Astrocyte (in vitro differentiated cells and primary cell): ENCODE data around the gene POU2AF1. TPM values are rescaled to one million over a fixed set of nuclear protein-coding genes. Genes with fewer than 3 reads are reported as not detected.

ENCODE experiments used
- DNase-seq: peaks from one replicate; pipeline ENCODE4 v3.0.0-alpha.2; 2010; ENCODE audit warnings: low read depth
- FAIRE-seq: peaks from 2 replicates; lab custom pipeline; 2011; peaks lifted over from hg19 to GRCh38; lab: Jason Lieb, UNC
- H2AFZ ChIP-seq: 2 replicates; pipeline ENCODE4 v1.6.0; 2012; ENCODE audit warnings: low read depth, low read length, inconsistent platforms
- H3K27ac ChIP-seq: 2 replicates; pipeline ENCODE4 v1.5.1; 2011; ENCODE audit warnings: low read depth, low read length, inconsistent platforms
- H3K27me3 ChIP-seq: 2 replicates; pipeline ENCODE4 v1.6.0; 2011; ENCODE audit warnings: low read length, inconsistent platforms; ENCODE audit not compliant: insufficient read depth
- H3K36me3 ChIP-seq: 2 replicates; pipeline ENCODE4 v1.5.1; 2011; ENCODE audit warnings: low read length, inconsistent platforms; ENCODE audit not compliant: insufficient read depth
- H3K4me1 ChIP-seq: 2 replicates; pipeline ENCODE4 v1.5.1; 2011; ENCODE audit warnings: low read length, inconsistent platforms; ENCODE audit not compliant: insufficient read depth
- H3K4me2 ChIP-seq: 2 replicates; pipeline ENCODE4 v1.6.0; 2012; ENCODE audit warnings: low read length, inconsistent platforms
- H3K4me3 ChIP-seq: 2 replicates; pipeline ENCODE4 v1.5.1; 2011; ENCODE audit warnings: low read depth, mild to moderate bottlenecking, low read length, inconsistent platforms; ENCODE audit not compliant: insufficient read depth
- H3K79me2 ChIP-seq: 2 replicates; pipeline ENCODE4 v1.6.0; 2012; ENCODE audit warnings: mild to moderate bottlenecking, low read length, inconsistent platforms; ENCODE audit not compliant: insufficient read depth
- H3K9ac ChIP-seq: 2 replicates; pipeline ENCODE4 v1.6.0; 2012; ENCODE audit warnings: mild to moderate bottlenecking, low read length, inconsistent platforms
- H3K9me3 ChIP-seq: 2 replicates; pipeline ENCODE4 v1.5.1; 2012; ENCODE audit warnings: low read depth, mild to moderate bottlenecking, low read length, inconsistent platforms; ENCODE audit not compliant: insufficient read depth
- H4K20me1 ChIP-seq: 2 replicates; pipeline ENCODE4 v1.6.0; 2012; ENCODE audit warnings: low read length, inconsistent platforms; ENCODE audit not compliant: insufficient read depth
- H3K27ac Mint-ChIP-seq: one replicate; pipeline ENCODE4 v1.8.0; 2021; ENCODE audit warnings: mild to moderate bottlenecking, mixed read lengths; ENCODE audit not compliant: unreplicated experiment
- H3K27me3 Mint-ChIP-seq: one replicate; pipeline ENCODE4 v1.8.0; 2021; ENCODE audit warnings: low read depth, mixed read lengths; ENCODE audit not compliant: unreplicated experiment
- H3K36me3 Mint-ChIP-seq: one replicate; pipeline ENCODE4 v1.8.0; 2021; ENCODE audit warnings: low read depth, mixed read lengths; ENCODE audit not compliant: unreplicated experiment
- H3K4me1 Mint-ChIP-seq: one replicate; pipeline ENCODE4 v1.8.0; 2021; ENCODE audit warnings: low read depth, mixed read lengths; ENCODE audit not compliant: unreplicated experiment
- H3K4me3 Mint-ChIP-seq: one replicate; pipeline ENCODE4 v1.8.0; 2021; ENCODE audit warnings: mild to moderate bottlenecking, moderate library complexity, mixed read lengths; ENCODE audit not compliant: unreplicated experiment
- H3K9me3 Mint-ChIP-seq: one replicate; pipeline ENCODE4 v1.8.0; 2021; ENCODE audit warnings: mild to moderate bottlenecking, mixed read lengths; ENCODE audit not compliant: unreplicated experiment
- CTCF ChIP-seq: IDR thresholded peaks from 2 replicates; pipeline ENCODE4 v1.5.1; 2011; ENCODE audit warnings: low read depth, mild to moderate bottlenecking, inconsistent platforms, low read length, moderate library complexity; ENCODE audit not compliant: insufficient read depth
- EZH2 ChIP-seq: IDR thresholded peaks from 2 replicates; pipeline ENCODE4 v1.6.1; 2012; ENCODE audit warnings: mild to moderate bottlenecking, low read length, inconsistent platforms; ENCODE audit not compliant: insufficient read depth
- total RNA-seq: library from RNA; stranded (reverse); gene quantifications from 2 replicates; pipeline ENCODE4 v1.2.1, GENCODE V29; 2021

Gene POU2AF1
- total RNA-seq, 1 donor from 2014 or later = not detected

DNA sequence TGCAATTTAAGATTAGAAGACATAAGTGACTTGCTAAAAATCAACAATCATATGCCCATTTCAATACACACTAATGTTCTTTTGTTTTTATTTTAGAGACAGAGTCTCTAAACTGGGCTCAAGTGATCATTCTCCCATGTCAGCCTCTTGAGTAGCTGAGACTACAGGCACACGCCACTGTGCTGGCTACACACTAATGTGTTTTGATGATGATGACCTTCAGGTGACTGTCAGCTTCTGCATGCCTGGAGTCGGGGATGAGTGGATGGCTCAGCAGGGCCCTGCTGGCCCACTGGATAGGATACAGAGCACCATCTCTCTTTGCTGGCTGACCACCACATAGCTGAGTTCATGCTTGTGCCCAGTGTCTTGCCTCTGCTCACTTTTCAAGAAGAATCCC, 27.0 kb upstream of the POU2AF1 start:
- Mint-ChIP-seq H3K4me1 (no peaks in the 10 kb centered on the region), H3K36me3 (peaks cover 2% of the 10 kb centered on the region), H3K27ac (no peak overlapping the region), H3K9me3 (no peaks in the 10 kb centered on the region), H3K4me3 (no peak overlapping the region), H3K27me3 (peaks cover 14% of the 10 kb centered on the region)
- Histone ChIP-seq H3K4me2 (no peak overlapping the region), H3K4me1 (no peaks in the 10 kb centered on the region), H3K79me2 (no peaks in the 10 kb centered on the region), H3K27me3 (no peaks in the 10 kb centered on the region), H2AFZ (no peak overlapping the region), H3K36me3 (no peaks in the 10 kb centered on the region), H3K9me3 (no peaks in the 10 kb centered on the region), H3K9ac (no peak overlapping the region), H3K4me3 (no peak overlapping the region), H4K20me1 (no peaks in the 10 kb centered on the region), H3K27ac (no peak overlapping the region)
- FAIRE-seq (no peak), DNase-seq (no peak)
- TF ChIP-seq EZH2 (no peak), CTCF (no peak)

GRCh38 chr11:111405551-111405950, 26.5 kb upstream of the POU2AF1 start:
- Mint-ChIP-seq H3K4me1 (no peaks in the 10 kb centered on the region), H3K4me3 (no peak overlapping the region), H3K36me3 (peaks cover under 1% of the 10 kb centered on the region), H3K27me3 (peaks cover 12% of the 10 kb centered on the region), H3K9me3 (no peaks in the 10 kb centered on the region), H3K27ac (no peak overlapping the region)
- Histone ChIP-seq H3K4me2 (no peak overlapping the region), H3K4me1 (no peaks in the 10 kb centered on the region), H2AFZ (no peak overlapping the region), H3K36me3 (no peaks in the 10 kb centered on the region), H3K79me2 (no peaks in the 10 kb centered on the region), H4K20me1 (no peaks in the 10 kb centered on the region), H3K4me3 (no peak overlapping the region), H3K27me3 (no peaks in the 10 kb centered on the region), H3K27ac (no peak overlapping the region), H3K9ac (no peak overlapping the region), H3K9me3 (no peaks in the 10 kb centered on the region)
- DNase-seq = no peak
- no peak for FAIRE-seq
- TF ChIP-seq CTCF (no peak), EZH2 (no peak)

DNA sequence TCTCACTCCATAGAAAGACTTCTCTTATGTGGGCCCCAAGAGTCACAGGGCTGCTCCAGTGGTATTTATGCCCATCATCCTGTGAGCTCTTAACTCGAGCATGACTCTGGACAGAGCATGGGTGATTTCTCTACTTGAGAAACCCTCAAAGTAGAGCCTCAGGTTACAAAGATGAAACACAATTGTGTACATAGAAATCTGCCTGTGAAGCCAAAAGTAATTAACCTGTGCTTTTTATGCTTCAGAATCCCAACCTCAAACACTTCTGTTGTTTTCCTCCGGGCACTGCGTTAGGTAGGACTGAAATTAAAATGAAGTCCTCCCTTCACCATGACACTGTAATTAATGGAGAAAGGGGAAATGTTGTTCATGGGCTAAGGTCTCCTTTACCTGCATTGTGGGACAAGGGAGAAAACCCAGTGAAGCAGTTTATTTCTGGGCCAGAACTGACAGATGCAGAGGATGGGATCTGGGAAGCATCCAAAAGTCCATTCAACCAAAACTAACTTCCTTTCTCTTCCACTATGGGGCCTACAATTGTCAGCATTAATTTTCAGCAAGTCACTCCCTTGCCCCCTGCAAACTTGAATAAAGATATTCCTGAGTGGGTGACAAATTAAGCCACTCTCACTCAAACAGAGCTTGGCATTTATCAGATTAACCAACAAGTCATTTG, 24.1 kb upstream of the POU2AF1 start:
- Histone ChIP-seq H4K20me1 (no peaks in the 10 kb centered on the region), H3K27ac (no peak overlapping the region), H2AFZ (no peak overlapping the region), H3K4me2 (no peak overlapping the region), H3K36me3 (no peaks in the 10 kb centered on the region), H3K9me3 (no peaks in the 10 kb centered on the region), H3K9ac (no peak overlapping the region), H3K79me2 (no peaks in the 10 kb centered on the region), H3K4me3 (no peak overlapping the region), H3K4me1 (no peaks in the 10 kb centered on the region), H3K27me3 (no peaks in the 10 kb centered on the region)
- FAIRE-seq (no peak), DNase-seq (no peak)
- Mint-ChIP-seq H3K9me3 (no peaks in the 10 kb centered on the region), H3K36me3 (no peaks in the 10 kb centered on the region), H3K27ac (no peak overlapping the region), H3K4me3 (no peak overlapping the region), H3K27me3 (peaks cover 5% of the 10 kb centered on the region), H3K4me1 (no peaks in the 10 kb centered on the region)
- TF ChIP-seq CTCF (no peak), EZH2 (no peak)
